ENCODE data around the gene CALCOCO2.

CALCOCO2 gene, protein sequence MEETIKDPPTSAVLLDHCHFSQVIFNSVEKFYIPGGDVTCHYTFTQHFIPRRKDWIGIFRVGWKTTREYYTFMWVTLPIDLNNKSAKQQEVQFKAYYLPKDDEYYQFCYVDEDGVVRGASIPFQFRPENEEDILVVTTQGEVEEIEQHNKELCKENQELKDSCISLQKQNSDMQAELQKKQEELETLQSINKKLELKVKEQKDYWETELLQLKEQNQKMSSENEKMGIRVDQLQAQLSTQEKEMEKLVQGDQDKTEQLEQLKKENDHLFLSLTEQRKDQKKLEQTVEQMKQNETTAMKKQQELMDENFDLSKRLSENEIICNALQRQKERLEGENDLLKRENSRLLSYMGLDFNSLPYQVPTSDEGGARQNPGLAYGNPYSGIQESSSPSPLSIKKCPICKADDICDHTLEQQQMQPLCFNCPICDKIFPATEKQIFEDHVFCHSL

DNA sequence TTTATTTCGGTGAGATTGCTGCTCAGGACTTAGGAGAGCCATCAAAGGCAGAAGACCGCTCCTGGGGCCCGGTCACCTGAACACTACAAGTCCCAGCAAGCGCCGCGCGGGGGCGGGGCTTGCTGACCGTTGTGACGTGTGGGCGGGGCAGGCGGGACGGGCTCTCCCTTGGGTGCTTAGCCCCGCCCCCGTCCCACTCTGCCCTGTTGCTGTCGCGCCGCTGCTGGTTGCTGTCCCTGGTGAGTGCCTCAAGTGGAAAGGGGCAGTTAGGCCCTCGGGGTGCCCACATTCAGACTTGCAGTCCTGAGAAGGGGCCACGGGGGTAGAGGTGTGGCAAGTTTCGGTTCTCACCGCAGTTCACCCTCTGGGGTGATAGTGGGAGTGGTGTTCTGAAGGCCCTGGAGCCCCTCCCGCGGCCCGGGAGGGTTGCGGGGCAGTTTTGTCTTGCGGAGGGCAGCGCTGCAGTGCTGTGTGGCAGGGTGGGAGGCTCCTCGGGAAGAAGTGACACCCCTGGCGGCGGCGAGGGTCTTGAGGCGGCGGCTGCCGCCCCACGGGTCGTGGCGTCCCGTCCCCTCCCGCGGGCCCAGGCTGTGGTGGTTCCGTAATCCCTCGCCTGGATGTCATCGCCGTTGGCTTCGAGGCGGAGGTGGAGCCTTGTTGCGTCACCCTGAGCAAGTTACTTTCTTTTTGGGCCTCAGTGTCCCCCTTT, at the start of gene CALCOCO2:
Gene CALCOCO2 (plus strand): TSS at position 196 of the 709 bp plus-strand sequence. CDS start 10,673 bp downstream, outside the sequence.
- peak; percentile 88 for DNase-seq (ENCODE audit: low read depth)
- H3K4me3 ChIP-seq (ENCODE audit: control insufficient read depth, low read depth, low read length), result peak within 1 kb of the TSS; percentile 93
- no peak for TF ChIP-seq CTCF (conservative IDR thresholded peaks at IDR 0.05; ENCODE audit: control insufficient read depth, insufficient read depth, low read depth, low read length)

GRCh38 chr17:48787828-48788227, 43.0 kb upstream of the CALCOCO2 start:
- DNase-seq (ENCODE audit: low read depth), result no peak
- H3K4me3 ChIP-seq (ENCODE audit: control insufficient read depth, low read depth, low read length), result no peak overlapping the region
- TF ChIP-seq CTCF (conservative IDR thresholded peaks at IDR 0.05; ENCODE audit: control insufficient read depth, insufficient read depth, low read depth, low read length), result no peak

DNA sequence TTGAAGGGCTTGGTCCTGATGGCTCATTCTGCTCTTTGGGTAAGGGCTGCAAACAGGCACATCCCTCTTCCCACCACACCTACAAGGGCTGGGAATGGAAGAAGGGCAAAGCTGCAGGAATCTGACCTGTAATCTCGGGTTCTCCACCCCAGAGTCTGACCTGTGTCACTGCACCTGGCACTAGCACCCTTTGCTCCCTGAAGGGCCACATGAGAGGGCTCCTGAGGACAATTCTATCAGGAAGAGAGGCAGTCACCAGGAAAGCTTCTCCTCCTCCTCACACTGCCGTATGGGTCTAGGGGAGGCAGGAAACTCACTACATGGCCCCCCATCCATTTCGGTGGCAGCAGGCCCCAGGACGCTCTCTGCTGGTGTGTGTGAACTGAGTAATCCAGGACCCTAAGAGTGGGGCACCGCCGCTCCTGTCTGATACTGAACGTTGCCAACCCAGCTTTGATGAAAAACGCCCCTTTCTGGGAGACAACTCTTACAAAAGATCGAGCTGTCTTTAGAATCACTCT, 40.2 kb upstream of the CALCOCO2 start:
- H3K4me3 ChIP-seq (ENCODE audit: control insufficient read depth, low read depth, low read length), result no peak overlapping the region
- DNase-seq (ENCODE audit: low read depth), result no peak
- TF ChIP-seq CTCF (conservative IDR thresholded peaks at IDR 0.05; ENCODE audit: control insufficient read depth, insufficient read depth, low read depth, low read length), result no peak

DNA sequence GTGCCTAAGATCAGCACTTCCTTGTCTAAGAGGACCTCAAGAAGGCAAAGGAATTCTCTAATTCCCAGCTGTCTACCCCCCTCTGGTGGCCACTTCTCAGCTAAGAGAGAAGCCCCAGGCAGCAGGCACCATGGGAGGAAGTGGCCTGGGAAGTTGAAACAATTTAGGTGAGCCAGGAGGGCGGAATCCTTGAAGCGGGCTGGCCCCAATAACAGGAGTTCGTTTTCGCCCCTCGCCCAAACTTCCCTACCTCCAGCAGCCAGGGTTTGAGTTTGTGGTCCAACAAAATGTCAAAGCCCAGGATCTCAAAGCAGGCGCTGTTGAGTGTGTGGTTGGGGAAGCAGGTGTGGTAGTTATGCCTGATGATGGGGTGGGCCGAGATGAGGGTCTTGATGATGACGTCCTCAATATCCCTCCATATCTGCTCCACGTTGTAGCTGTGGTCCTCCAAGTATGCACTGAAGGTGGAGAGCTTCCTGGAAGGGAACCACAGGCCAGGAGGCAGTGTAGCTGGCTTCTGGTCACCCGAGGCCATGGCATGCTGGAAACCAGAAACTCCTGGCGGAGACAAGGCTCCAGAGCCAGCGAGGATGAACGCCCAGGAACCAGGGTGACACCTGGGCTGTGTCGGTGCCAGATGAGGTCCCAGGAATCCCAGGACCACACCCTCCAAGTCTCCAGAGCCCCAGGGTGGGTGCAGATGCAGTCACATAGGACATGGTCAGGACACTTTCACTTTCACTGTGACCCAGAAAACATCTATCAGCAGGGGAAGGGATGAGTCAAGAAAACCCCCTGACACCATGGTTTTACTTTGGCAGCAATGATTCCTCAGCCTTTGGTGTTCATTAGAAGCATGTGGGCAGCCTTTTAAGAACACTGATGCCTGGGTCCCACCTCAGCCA, 39.5 kb upstream of the CALCOCO2 start:
- H3K4me3 ChIP-seq (ENCODE audit: control insufficient read depth, low read depth, low read length), result no peak overlapping the region
- peak; percentile 80 for DNase-seq (ENCODE audit: low read depth)
- TF ChIP-seq CTCF (conservative IDR thresholded peaks at IDR 0.05; ENCODE audit: control insufficient read depth, insufficient read depth, low read depth, low read length), result peak; percentile 85

- DNase-seq (ENCODE audit: low read depth), result no peak
- TF ChIP-seq CTCF (conservative IDR thresholded peaks at IDR 0.05; ENCODE audit: control insufficient read depth, insufficient read depth, low read depth, low read length), result no peak
Measured at GRCh38 chr17:48792033-48792798, 38.6 kb upstream of the CALCOCO2 start.

More at GRCh38 chr17:48792033-48792798, 38.6 kb upstream of the CALCOCO2 start:
- no peak overlapping the region for H3K4me3 ChIP-seq (ENCODE audit: control insufficient read depth, low read depth, low read length)

All from fibroblast of mammary gland (primary cell).